Measurements from ENCODE around the gene PTPRC. TPM values are rescaled to one million over a fixed set of nuclear protein-coding genes. Genes with fewer than 3 reads are reported as not detected.

The PTPRC gene
- total RNA-seq, 1 experiment from 2014 or later: 0.12 TPM

GRCh38 chr1:198761859-198762616, 123.2 kb downstream of the PTPRC start:
- no peak for DNase-seq (ENCODE audit: low read depth)

- DNase-seq (ENCODE audit: low read depth): peak; percentile 46
These were observed 124.5 kb downstream of the PTPRC start for GRCh38 chr1:198763298-198763714.

GRCh38 chr1:198764748-198765147, 125.9 kb downstream of the PTPRC start:
- no peak for DNase-seq (ENCODE audit: low read depth)

GRCh38 chr1:198765416-198765815, 126.6 kb downstream of the PTPRC start:
- DNase-seq (ENCODE audit: low read depth): no peak

GRCh38 chr1:198771563-198772153, 132.8 kb downstream of the PTPRC start:
- peak; percentile 32 for DNase-seq (ENCODE audit: low read depth)

- DNase-seq (ENCODE audit: low read depth): no peak
These were observed 133.8 kb downstream of the PTPRC start for GRCh38 chr1:198772626-198773025.

GRCh38 chr1:198773030-198773429, 134.2 kb downstream of the PTPRC start:
- DNase-seq (ENCODE audit: low read depth): no peak

GRCh38 chr1:198773523-198773922, 134.7 kb downstream of the PTPRC start:
- DNase-seq (ENCODE audit: low read depth): no peak

GRCh38 chr1:198774421-198774820, 135.6 kb downstream of the PTPRC start:
- DNase-seq (ENCODE audit: low read depth): no peak

- peak; percentile 28 for DNase-seq (ENCODE audit: low read depth)
These were observed 136.8 kb downstream of the PTPRC start for GRCh38 chr1:198775606-198776005.

- peak; percentile 96 for DNase-seq (ENCODE audit: low read depth)
These were observed 137.8 kb downstream of the PTPRC start for GRCh38 chr1:198776602-198777029.

- no peak for DNase-seq (ENCODE audit: low read depth)
These were observed 139.2 kb downstream of the PTPRC start for GRCh38 chr1:198778049-198778448.

GRCh38 chr1:198780376-198780775, 141.5 kb downstream of the PTPRC start:
- peak; percentile 47 for DNase-seq (ENCODE audit: low read depth)

GRCh38 chr1:198788561-198789064, 149.8 kb downstream of the PTPRC start:
- peak; percentile 10 for DNase-seq (ENCODE audit: low read depth)

- DNase-seq (ENCODE audit: low read depth): no peak
These were observed 154.9 kb downstream of the PTPRC start for GRCh38 chr1:198793714-198794113.

GRCh38 chr1:198794498-198794897, 155.7 kb downstream of the PTPRC start:
- peak; percentile 10 for DNase-seq (ENCODE audit: low read depth)

- DNase-seq (ENCODE audit: low read depth): no peak
These were observed 158.8 kb downstream of the PTPRC start for GRCh38 chr1:198797656-198798055.

- DNase-seq (ENCODE audit: low read depth): no peak
These were observed 160.1 kb downstream of the PTPRC start for GRCh38 chr1:198798923-198799386.

- no peak for DNase-seq (ENCODE audit: low read depth)
These were observed 166.8 kb downstream of the PTPRC start for GRCh38 chr1:198805498-198806151.

- DNase-seq (ENCODE audit: low read depth): no peak
These were observed 168.0 kb downstream of the PTPRC start for GRCh38 chr1:198806861-198807260.
